Cardiac fibroblast (primary cell): Measurements from ENCODE around the gene PIR.

ENCODE experiments used
- DNase-seq, 2 donors: peaks; one replicate each; pipeline versions ENCODE4 v3.0.0 to v3.0.0-alpha.2; 2010; ENCODE audit warnings: low read depth in 2 of 2
- H3K4me3 ChIP-seq, 2 donors: replicated peaks in 1 of 2; 1 replicate in 1 of 2; 2 replicates in 1 of 2; pipeline ENCODE4 v1.5.1; 2011; ENCODE audit warnings: low read depth in 2 of 2, low read length in 2 of 2, mild to moderate bottlenecking in 2 of 2, moderate library complexity in 1 of 2
- CTCF ChIP-seq: IDR thresholded peaks from one replicate; pipeline ENCODE4 v1.5.1; 2011; ENCODE audit warnings: low read depth, mild to moderate bottlenecking, low read length, inconsistent platforms

The PIR gene

GRCh38 chrX:15472531-15472930 lies 20.6 kb downstream of the PIR start:
- DNase-seq, result peak in 1 of 2 donors; percentile 3
- TF ChIP-seq CTCF, result no peak
- H3K4me3 ChIP-seq, result no peak overlapping the region

- peak; percentile 69 to 70 for DNase-seq
- H3K4me3 ChIP-seq, result no peak overlapping the region
- TF ChIP-seq CTCF, result peak; percentile 77
Observed at GRCh38 chrX:15471028-15471427, 22.1 kb downstream of the PIR start.

GRCh38 chrX:15469613-15470012 lies 23.5 kb downstream of the PIR start:
- TF ChIP-seq CTCF, result no peak
- H3K4me3 ChIP-seq, result no peak overlapping the region
- DNase-seq, result no peak

DNA sequence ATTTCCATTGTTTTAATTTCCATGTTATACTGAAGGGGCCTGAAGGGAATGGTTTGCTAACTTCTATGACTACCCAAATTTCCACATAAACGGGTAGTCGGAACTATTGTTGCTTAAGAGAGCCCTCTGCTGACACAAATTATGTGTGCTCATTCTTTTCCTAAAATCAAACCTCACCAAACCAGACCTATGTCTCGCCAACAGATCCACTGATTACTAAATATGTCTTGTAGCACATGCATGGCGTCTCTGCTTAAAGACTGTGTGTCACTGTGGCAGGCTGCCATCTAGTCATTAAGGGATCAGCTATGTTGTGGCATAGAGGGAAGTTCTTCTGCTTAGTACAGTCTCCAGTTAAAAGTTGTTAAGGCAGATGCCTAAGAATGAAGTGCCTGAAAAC lies 25.1 kb downstream of the PIR start:
- DNase-seq, result peak; percentile 69 to 73
- peak; percentile 32 for TF ChIP-seq CTCF
- no peak overlapping the region for H3K4me3 ChIP-seq

DNA sequence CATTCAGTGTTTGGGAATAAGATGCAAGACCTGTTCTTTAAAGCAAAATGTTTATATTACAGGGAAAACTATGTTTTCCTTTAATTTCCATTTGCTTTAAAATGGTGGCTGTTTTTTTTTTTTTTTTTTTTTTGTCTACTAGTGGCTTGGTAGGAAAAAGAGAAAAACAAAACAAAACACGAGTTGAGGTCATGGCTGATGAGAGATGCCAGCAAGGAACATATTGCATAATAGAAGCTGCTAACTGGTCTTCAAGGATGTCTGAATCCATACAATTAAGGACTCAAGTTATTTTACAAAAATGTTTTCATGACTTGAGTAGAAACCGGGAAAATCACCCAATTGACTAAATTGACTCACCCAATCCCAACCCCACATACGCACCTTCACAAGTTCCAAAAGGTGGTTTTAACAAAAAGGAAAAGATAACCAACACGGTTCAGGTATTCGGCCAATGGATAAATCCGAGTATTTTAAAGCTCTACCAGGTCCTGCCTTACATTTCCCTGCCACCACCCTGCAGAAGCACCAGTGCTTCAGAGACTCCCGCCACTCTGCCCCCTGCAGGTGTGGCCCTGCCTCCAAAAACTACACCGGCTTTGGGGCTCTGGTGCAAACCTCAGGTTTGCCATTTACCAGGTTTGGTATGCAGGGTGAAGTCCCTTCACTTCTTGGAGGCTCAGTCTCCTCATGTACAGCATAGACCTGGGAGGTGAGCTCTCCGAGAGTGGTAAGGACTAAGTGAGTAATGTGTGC lies 27.1 kb downstream of the PIR start:
- peak; percentile 52 to 55 for DNase-seq
- no peak for TF ChIP-seq CTCF
- H3K4me3 ChIP-seq, result no peak overlapping the region

DNA sequence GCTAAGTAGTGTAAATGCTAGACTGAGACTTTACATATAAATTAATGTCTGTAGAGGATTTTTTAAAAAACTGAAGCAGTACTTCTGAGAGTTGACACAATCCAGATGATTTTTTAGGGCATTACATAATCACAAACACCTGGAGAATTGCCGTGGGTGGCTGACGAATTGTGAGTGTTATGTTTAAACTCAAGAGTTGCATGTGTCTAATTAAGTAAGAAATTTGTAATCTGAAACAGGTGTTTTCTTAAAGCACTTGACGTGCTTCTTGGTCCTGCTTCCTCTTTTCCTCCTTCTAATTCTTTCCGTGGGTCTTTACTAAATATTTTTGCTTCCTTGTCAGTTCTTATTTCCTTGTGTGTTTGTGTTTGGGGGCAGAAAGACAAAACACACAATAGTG lies 27.8 kb downstream of the PIR start:
- H3K4me3 ChIP-seq, result no peak overlapping the region
- TF ChIP-seq CTCF, result no peak
- DNase-seq, result peak in 1 of 2 donors; percentile 17

DNA sequence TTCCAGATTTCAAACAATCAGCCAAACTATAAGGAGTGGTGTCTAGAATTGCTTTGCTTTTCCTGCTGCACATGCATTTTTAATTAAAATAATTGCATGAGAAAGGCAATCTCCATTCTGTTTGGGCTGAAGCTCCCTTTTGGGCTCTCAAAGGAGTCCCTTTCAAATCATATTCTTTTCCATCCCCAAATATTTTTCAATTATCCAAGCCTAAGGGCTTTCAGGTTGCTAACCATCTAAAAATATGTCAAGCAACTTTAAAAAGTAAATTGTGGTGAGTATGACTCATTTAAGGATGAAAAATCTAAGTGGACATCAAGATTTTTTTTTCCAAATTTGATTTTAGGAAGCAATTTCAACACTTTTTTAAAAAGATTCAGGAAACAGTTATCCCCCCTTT lies 28.4 kb downstream of the PIR start:
- DNase-seq, result no peak
- no peak overlapping the region for H3K4me3 ChIP-seq
- no peak for TF ChIP-seq CTCF
